Spleen (tissue), 7 donors: Measurements from ENCODE around the gene SH3BP4.

ENCODE experiments used
- CTCF ChIP-seq, 11 experiments: fragments of 200-600 bp in 7 of 11; fragments of 450-650 bp in 4 of 11; sonication (generic) in 4 of 11; IDR thresholded peaks in 8 of 11; conservative IDR thresholded peaks in 3 of 11; 1 replicate in 7 of 11; 2 replicates in 4 of 11; pipeline versions ENCODE4 v1.4.0 to v1.8.0; 2016 to 2021; ENCODE audit warnings: antibody characterized with exemption in 11 of 11, inconsistent platforms in 4 of 11, mild to moderate bottlenecking in 1 of 11
- POLR2A ChIP-seq, 3 donors: fragments of 450-650 bp; IDR thresholded peaks; one replicate each; pipeline ENCODE4 v1.5.1; 2017; ENCODE audit warnings: antibody characterized with exemption in 3 of 3, mild to moderate bottlenecking in 1 of 3
- POLR2AphosphoS5 ChIP-seq, 3 donors: sonication (generic); formaldehyde crosslinking; IDR thresholded peaks; one replicate each; pipeline ENCODE4 v1.5.1; 2017; ENCODE audit warnings: antibody characterized with exemption in 3 of 3
- donor health status: DM: no; HTN: no; CAD: no; lungs with moderate emphysema.
- donor health status: DM: no; HTN: no; CAD: no.
- donor health status: DM: no; HTN: no; CAD: no.

- TF ChIP-seq POLR2AphosphoS5 (IDR thresholded peaks at IDR 0.05): no peak
- no peak for TF ChIP-seq CTCF (IDR thresholded peaks at IDR 0.05 in 8 of 11, conservative IDR thresholded peaks at IDR 0.05 in 3 of 11)
- no peak for TF ChIP-seq POLR2A (IDR thresholded peaks at IDR 0.05)
Measured at GRCh38 chr2:235052514-235053354, 100.9 kb downstream of the SH3BP4 start.
